ENCODE results near the gene LIMA1. TPM values are rescaled to one million over a fixed set of nuclear protein-coding genes. Genes with fewer than 3 reads are reported as not detected.
"Not testable (repeated sequence)": the region's sequence is repeated elsewhere in the genome, so short reads cannot be mapped to it uniquely, and the experiment has no call there.

The LIMA1 gene
- 100 to 1,000 TPM; 155 to 364 (median 249) TPM for total RNA-seq
- long read RNA-seq, donor 1, transcript LIMA1-202 (11 exons, 3,669 nt), result minor isoform, 11 of 135 reads
- long read RNA-seq, donor 1, transcript LIMA1-201 (11 exons, 3,706 nt), result major isoform, 81 of 135 reads
- long read RNA-seq, donor 1, transcript LIMA1-215 (8 exons, 3,254 nt), result minor isoform, 7 of 135 reads
- long read RNA-seq, donor 1, partial matches to known transcripts, result 11 of 135 reads
- long read RNA-seq, donor 1, other reads (novel, unspliced or antisense), result 23 of 135 reads
- long read RNA-seq, donor 2, transcript LIMA1-215 (8 exons, 3,254 nt), result minor isoform, 22 of 151 reads
- long read RNA-seq, donor 2, transcript LIMA1-201 (11 exons, 3,706 nt), result major isoform, 29 of 151 reads
- long read RNA-seq, donor 2, partial matches to known transcripts, result 66 of 151 reads
- long read RNA-seq, donor 2, other reads (novel, unspliced or antisense), result 27 of 151 reads

- Histone ChIP-seq H3K4me1 (ENCODE audit: low read depth) (peaks cover 13% of the 10 kb centered on the region), H3K36me3 (ENCODE audit: low read depth) (no peaks in the 10 kb centered on the region), H3K9me3 (no peaks in the 10 kb centered on the region), H3K4me3 (peak within 1 kb of the TSS; percentile 59)
- intact Hi-C loops (cut with DNase I, micrococcal nuclease), result no loop called here
- DNase-seq (peak; percentile 95 to 97 (median 96)), ATAC-seq (peak; percentile 99)
- TF ChIP-seq CTCF (IDR thresholded peaks at IDR 0.05), result no peak
Measured at GRCh38 chr12:50283229-50283923, at the start of gene LIMA1. Gene LIMA1 (minus strand): TSS chr12:50283520. CDS start chr12:50248751, 34,769 bp downstream.

GRCh38 chr12:50331745-50332144 lies 48.4 kb upstream of the LIMA1 start:
- Histone ChIP-seq H3K36me3 (ENCODE audit: low read depth) (no peaks in the 10 kb centered on the region), H3K9me3 (no peaks in the 10 kb centered on the region), H3K4me1 (ENCODE audit: low read depth) (no peaks in the 10 kb centered on the region), H3K4me3 (no peak overlapping the region)
- intact Hi-C loops (cut with DNase I, micrococcal nuclease), result no loop called here
- DNase-seq (no peak), ATAC-seq (no peak)
- no peak for TF ChIP-seq CTCF (IDR thresholded peaks at IDR 0.05)

GRCh38 chr12:50328664-50329063 lies 45.3 kb upstream of the LIMA1 start:
- H3K4me1 ChIP-seq (ENCODE audit: low read depth); H3K9me3 ChIP-seq; intact Hi-C loops (cut with DNase I, micrococcal nuclease); H3K4me3 ChIP-seq; DNase-seq; ATAC-seq; H3K36me3 ChIP-seq (ENCODE audit: low read depth): not testable (repeated sequence)

- no peak for TF ChIP-seq CTCF (IDR thresholded peaks at IDR 0.05)
- Histone ChIP-seq H3K36me3 (ENCODE audit: low read depth) (no peaks in the 10 kb centered on the region), H3K4me3 (no peak overlapping the region), H3K4me1 (ENCODE audit: low read depth) (peaks cover 6% of the 10 kb centered on the region), H3K9me3 (no peaks in the 10 kb centered on the region)
- DNase-seq, result peak in 1 of 3 donors; percentile 71
- intact Hi-C loops (cut with DNase I, micrococcal nuclease), result no loop called here
- ATAC-seq, result peak; percentile 86
Measured at GRCh38 chr12:50326590-50327284, 43.4 kb upstream of the LIMA1 start.

- Histone ChIP-seq H3K4me1 (ENCODE audit: low read depth) (peaks cover 6% of the 10 kb centered on the region), H3K9me3 (no peaks in the 10 kb centered on the region), H3K4me3 (no peak overlapping the region), H3K36me3 (ENCODE audit: low read depth) (no peaks in the 10 kb centered on the region)
- DNase-seq, result peak in 1 of 3 donors; percentile 34
- no peak for TF ChIP-seq CTCF (IDR thresholded peaks at IDR 0.05)
- ATAC-seq, result peak; percentile 85
- intact Hi-C loops (cut with DNase I, micrococcal nuclease), result no loop called here
Measured at GRCh38 chr12:50325890-50326391, 42.6 kb upstream of the LIMA1 start.

GRCh38 chr12:50324770-50325169 lies 41.5 kb upstream of the LIMA1 start:
- H3K4me1 ChIP-seq (ENCODE audit: low read depth); H3K9me3 ChIP-seq; H3K36me3 ChIP-seq (ENCODE audit: low read depth); intact Hi-C loops (cut with DNase I, micrococcal nuclease); H3K4me3 ChIP-seq; DNase-seq: not testable (repeated sequence)
- ATAC-seq, result peak; percentile 32

- H3K36me3 ChIP-seq (ENCODE audit: low read depth); H3K4me3 ChIP-seq; DNase-seq; H3K9me3 ChIP-seq; ATAC-seq; intact Hi-C loops (cut with DNase I, micrococcal nuclease); H3K4me1 ChIP-seq (ENCODE audit: low read depth): not testable (repeated sequence)
Measured at GRCh38 chr12:50324077-50324476, 40.8 kb upstream of the LIMA1 start.

All from mucosa of descending colon (tissue), 3 donors.